ENCODE measurements around the gene FAM234B. TPM values are rescaled to one million over a fixed set of nuclear protein-coding genes. Genes with fewer than 3 reads are reported as not detected.
A peak's percentile ranks its signal among the peaks of the same experiment; 100 is the strongest.

FAM234B gene
- total and polyA plus RNA-seq, 7 experiments from 2014 or later = 2.6 to 5.8 (median 4.3) TPM

- ATAC-seq (no peak), DNase-seq (no peak)
- intact Hi-C loops (cut with micrococcal nuclease) = loop anchor here in 1 of 2 donors (2.0 kb wide), 1 partner anchor 1068 kb away; no protein-coding TSS in a partner anchor
- Mint-ChIP-seq H3K4me1 (peaks cover 24 to 49% (median 43%) of the 10 kb centered on the region in 7 donors), H3K27ac (peak overlapping the region; percentile 69 to 99 (median 85)), H3K4me3 (peak overlapping the region; percentile 15 to 84 (median 38)), H3K27me3 (peaks cover 0 to under 1% (median 0%) of the 10 kb centered on the region in 5 donors), H3K9me3 (no peaks in the 10 kb centered on the region), H3K36me3 (no peaks in the 10 kb centered on the region)
- no peak overlapping the region for H3K27ac ChIP-seq (ENCODE audit: low read depth, low read length)
- H3K9me3 ChIP-seq (ENCODE audit: control insufficient read depth in 2 of 3, low read length in 3 of 3) = no peaks in the 10 kb centered on the region
- CTCF ChIA-PET = interaction anchor here (0.6 to 8.6 kb wide), 5 partner anchors 21 to 312 kb away, joined by 3 to 125 read pairs (median 3); no protein-coding TSS in a partner anchor
- no peak overlapping the region for H3K4me3 ChIP-seq (ENCODE audit: low read length)
- H3K4me1 ChIP-seq (ENCODE audit: control insufficient read depth in 2 of 2, insufficient read depth in 2 of 2, low read length in 2 of 2) = peaks cover 6 to 32% of the 10 kb centered on the region in 2 donors
- no peaks in the 10 kb centered on the region for H3K27me3 ChIP-seq (ENCODE audit: control insufficient read depth in 2 of 2, insufficient read depth in 2 of 2, low read length in 2 of 2)
- POLR2A ChIA-PET = interaction anchor here (0.6 to 1.5 kb wide), 3 partner anchors 15 to 113 kb away, joined by 3 to 5 read pairs (median 5); no protein-coding TSS in a partner anchor
- no peaks in the 10 kb centered on the region for H3K36me3 ChIP-seq (ENCODE audit: control insufficient read depth in 2 of 3, insufficient read depth in 3 of 3, low read length in 3 of 3)
These were observed 55.1 kb downstream of the FAM234B start for GRCh38 chr12:13099066-13099843.

- intact Hi-C loops (cut with micrococcal nuclease) = loop anchor here (2.0 to 10.0 kb wide), 15 partner anchors 42 to 1702 kb away; partner anchors contain the start of genes BORCS5 (in 2 of the 2), APOLD1 (in 1 of the 2), ATF7IP (in 1 of the 2) and C12orf60 (in 1 of the 2)
- Mint-ChIP-seq H3K36me3 (no peaks in the 10 kb centered on the region), H3K27ac (peak overlapping the region; percentile 85 to 99 (median 95)), H3K4me1 (peaks cover 24 to 49% (median 43%) of the 10 kb centered on the region in 7 donors), H3K27me3 (peaks cover 0 to 2% (median 0%) of the 10 kb centered on the region in 5 donors), H3K9me3 (no peaks in the 10 kb centered on the region), H3K4me3 (peak overlapping the region; percentile 79 to 87 (median 84))
- DNase-seq = no peak
- peak overlapping the region; percentile 92 for H3K27ac ChIP-seq (ENCODE audit: low read depth, low read length)
- ATAC-seq = no peak
- peaks cover 6 to 32% of the 10 kb centered on the region in 2 donors for H3K4me1 ChIP-seq (ENCODE audit: control insufficient read depth in 2 of 2, insufficient read depth in 2 of 2, low read length in 2 of 2)
- ChIA-PET POLR2A (interaction anchor here (0.6 to 1.5 kb wide), 6 partner anchors 15 to 378 kb away, joined by 3 to 5 read pairs (median 4); no protein-coding TSS in a partner anchor), CTCF (interaction anchor here (0.6 to 8.6 kb wide), 6 partner anchors 20 to 312 kb away, joined by 3 to 125 read pairs (median 3); no protein-coding TSS in a partner anchor)
- H3K9me3 ChIP-seq (ENCODE audit: control insufficient read depth in 2 of 3, low read length in 3 of 3) = no peaks in the 10 kb centered on the region
- no peaks in the 10 kb centered on the region for H3K36me3 ChIP-seq (ENCODE audit: control insufficient read depth in 2 of 3, insufficient read depth in 3 of 3, low read length in 3 of 3)
- H3K4me3 ChIP-seq (ENCODE audit: low read length) = no peak overlapping the region
- no peaks in the 10 kb centered on the region for H3K27me3 ChIP-seq (ENCODE audit: control insufficient read depth in 2 of 2, insufficient read depth in 2 of 2, low read length in 2 of 2)
These were observed 55.8 kb downstream of the FAM234B start for GRCh38 chr12:13099844-13100604.

- Histone ChIP-seq H3K36me3 (ENCODE audit: control insufficient read depth in 2 of 3, insufficient read depth in 3 of 3, low read length in 3 of 3) (no peaks in the 10 kb centered on the region), H3K9me3 (ENCODE audit: control insufficient read depth in 2 of 3, low read length in 3 of 3) (no peaks in the 10 kb centered on the region), H3K4me3 (ENCODE audit: low read length) (peak overlapping the region; percentile 68), H3K27ac (ENCODE audit: low read depth, low read length) (peak overlapping the region; percentile 92), H3K27me3 (ENCODE audit: control insufficient read depth in 2 of 2, insufficient read depth in 2 of 2, low read length in 2 of 2) (no peaks in the 10 kb centered on the region), H3K4me1 (ENCODE audit: control insufficient read depth in 2 of 2, insufficient read depth in 2 of 2, low read length in 2 of 2) (peaks cover 6 to 32% of the 10 kb centered on the region in 2 donors)
- Mint-ChIP-seq H3K36me3 (no peaks in the 10 kb centered on the region), H3K4me3 (peak overlapping the region; percentile 79 to 87 (median 84)), H3K27ac (peak overlapping the region; percentile 85 to 99 (median 95)), H3K27me3 (peaks cover 0 to 2% (median 0%) of the 10 kb centered on the region in 5 donors), H3K4me1 (peaks cover 24 to 49% (median 43%) of the 10 kb centered on the region in 7 donors), H3K9me3 (no peaks in the 10 kb centered on the region)
- ChIA-PET CTCF (interaction anchor here (1.1 to 8.6 kb wide), 2 partner anchors 110 to 115 kb away, joined by 3 to 125 read pairs; no protein-coding TSS in a partner anchor), POLR2A (interaction anchor here (0.6 to 1.5 kb wide), 7 partner anchors 16 to 387 kb away, joined by 3 to 5 read pairs (median 4); partner anchors contain the start of gene GPRC5A)
- ATAC-seq (no peak), DNase-seq (peak in 1 of 9 donors; percentile 13)
- intact Hi-C loops (cut with micrococcal nuclease) = loop anchor here (2.0 to 10.0 kb wide), 14 partner anchors 42 to 1702 kb away; partner anchors contain the start of genes BORCS5 (in 2 of the 2), APOLD1 (in 1 of the 2), ATF7IP (in 1 of the 2) and C12orf60 (in 1 of the 2)
These were observed 56.4 kb downstream of the FAM234B start for GRCh38 chr12:13100605-13100881.

GRCh38 chr12:13100882-13101769 is 56.9 kb downstream of the FAM234B start:
- H3K9me3 ChIP-seq (ENCODE audit: control insufficient read depth in 2 of 3, low read length in 3 of 3) = no peaks in the 10 kb centered on the region
- Mint-ChIP-seq H3K36me3 (no peaks in the 10 kb centered on the region), H3K4me3 (peak overlapping the region; percentile 82 to 87 (median 84)), H3K27me3 (peaks cover 0 to 5% (median 0%) of the 10 kb centered on the region in 5 donors), H3K4me1 (peaks cover 24 to 49% (median 43%) of the 10 kb centered on the region in 7 donors), H3K27ac (peak overlapping the region; percentile 85 to 99 (median 95)), H3K9me3 (no peaks in the 10 kb centered on the region)
- intact Hi-C loops (cut with micrococcal nuclease) = loop anchor here (1.0 to 10.0 kb wide), 24 partner anchors 41 to 1930 kb away; partner anchors contain the start of genes BORCS5 (in 2 of the 2), EMP1 (in 2 of the 2), FAM234B (in 2 of the 2) and HEBP1 (in 2 of the 2)
- POLR2A ChIA-PET = interaction anchor here (0.6 to 1.6 kb wide), 9 partner anchors 15 to 387 kb away, joined by 3 to 8 read pairs (median 4); partner anchors contain the start of gene GPRC5A
- no peaks in the 10 kb centered on the region for H3K27me3 ChIP-seq (ENCODE audit: control insufficient read depth in 2 of 2, insufficient read depth in 2 of 2, low read length in 2 of 2)
- ATAC-seq = peak; percentile 93
- H3K4me3 ChIP-seq (ENCODE audit: low read length) = peak overlapping the region; percentile 68
- CTCF ChIA-PET = interaction anchor here (0.6 to 8.6 kb wide), 3 partner anchors 79 to 114 kb away, joined by 3 to 125 read pairs (median 3); no protein-coding TSS in a partner anchor
- peak overlapping the region; percentile 92 for H3K27ac ChIP-seq (ENCODE audit: low read depth, low read length)
- H3K36me3 ChIP-seq (ENCODE audit: control insufficient read depth in 2 of 3, insufficient read depth in 3 of 3, low read length in 3 of 3) = no peaks in the 10 kb centered on the region
- peak; percentile 92 to 96 (median 94) for DNase-seq
- H3K4me1 ChIP-seq (ENCODE audit: control insufficient read depth in 2 of 2, insufficient read depth in 2 of 2, low read length in 2 of 2) = peaks cover 6 to 32% of the 10 kb centered on the region in 2 donors

GRCh38 chr12:13101821-13102375 is 57.7 kb downstream of the FAM234B start:
- Histone ChIP-seq H3K36me3 (ENCODE audit: control insufficient read depth in 2 of 3, insufficient read depth in 3 of 3, low read length in 3 of 3) (no peaks in the 10 kb centered on the region), H3K4me3 (ENCODE audit: low read length) (peak overlapping the region; percentile 68), H3K9me3 (ENCODE audit: control insufficient read depth in 2 of 3, low read length in 3 of 3) (no peaks in the 10 kb centered on the region), H3K27me3 (ENCODE audit: control insufficient read depth in 2 of 2, insufficient read depth in 2 of 2, low read length in 2 of 2) (no peaks in the 10 kb centered on the region), H3K4me1 (ENCODE audit: control insufficient read depth in 2 of 2, insufficient read depth in 2 of 2, low read length in 2 of 2) (peaks cover 6 to 32% of the 10 kb centered on the region in 2 donors), H3K27ac (ENCODE audit: low read depth, low read length) (peak overlapping the region; percentile 92)
- Mint-ChIP-seq H3K9me3 (no peaks in the 10 kb centered on the region), H3K27me3 (peaks cover 0 to 7% (median 0%) of the 10 kb centered on the region in 5 donors), H3K36me3 (no peaks in the 10 kb centered on the region), H3K27ac (peak overlapping the region; percentile 85 to 98 (median 94)), H3K4me1 (peaks cover 24 to 49% (median 43%) of the 10 kb centered on the region in 7 donors), H3K4me3 (peak overlapping the region; percentile 46 to 87 (median 84))
- intact Hi-C loops (cut with micrococcal nuclease) = loop anchor here (1.0 to 10.0 kb wide), 24 partner anchors 40 to 1931 kb away; partner anchors contain the start of genes BORCS5 (in 2 of the 2), EMP1 (in 2 of the 2), FAM234B (in 2 of the 2) and HEBP1 (in 2 of the 2)
- CTCF ChIA-PET = interaction anchor here (0.6 to 8.6 kb wide), 2 partner anchors 78 to 108 kb away, joined by 3 to 125 read pairs; no protein-coding TSS in a partner anchor
- DNase-seq (peak in 6 of 9 donors; percentile 20 to 53 (median 40)), ATAC-seq (no peak)
- POLR2A ChIA-PET = interaction anchor here (1.2 to 1.6 kb wide), 6 partner anchors 14 to 388 kb away, joined by 3 to 8 read pairs (median 4); partner anchors contain the start of gene GPRC5A
